Measurements from ENCODE around the gene KIRREL3.
"Not testable (repeated sequence)": the region's sequence is repeated elsewhere in the genome, so short reads cannot be mapped to it uniquely, and the experiment has no call there.

KIRREL3 gene

DNA sequence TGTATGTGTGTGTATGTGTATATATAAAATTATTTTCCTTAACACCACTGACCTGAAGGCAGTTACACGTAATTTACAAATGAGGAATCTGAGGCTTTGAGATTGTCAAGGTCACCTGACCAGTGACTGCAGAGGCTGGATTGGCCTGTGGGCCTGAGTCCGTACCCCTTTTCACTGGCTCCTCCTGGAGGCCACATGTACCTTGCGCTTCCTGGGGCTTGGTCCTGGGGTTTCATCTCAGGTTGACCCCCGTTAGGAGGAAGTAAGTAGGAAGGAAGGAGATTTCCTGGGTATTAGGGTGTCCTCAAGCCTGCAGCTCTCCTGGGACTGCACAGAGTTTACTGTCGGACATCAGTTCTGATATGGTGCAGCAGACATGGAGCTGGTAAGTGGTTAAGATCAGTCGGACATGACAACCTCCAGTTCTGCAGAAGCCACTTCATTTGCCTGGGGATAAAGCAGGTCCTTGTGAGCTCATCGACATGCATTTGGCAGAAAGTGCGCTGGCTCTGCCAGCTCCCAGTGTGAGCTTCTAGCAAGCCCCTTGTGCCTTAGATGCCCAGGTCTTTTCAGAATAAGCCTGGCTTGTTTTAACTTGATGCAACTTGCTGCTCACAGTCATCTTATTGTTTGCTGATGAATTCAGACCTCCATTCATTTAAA, 608.5 kb downstream of the KIRREL3 start:
- DNase-seq = no peak

DNA sequence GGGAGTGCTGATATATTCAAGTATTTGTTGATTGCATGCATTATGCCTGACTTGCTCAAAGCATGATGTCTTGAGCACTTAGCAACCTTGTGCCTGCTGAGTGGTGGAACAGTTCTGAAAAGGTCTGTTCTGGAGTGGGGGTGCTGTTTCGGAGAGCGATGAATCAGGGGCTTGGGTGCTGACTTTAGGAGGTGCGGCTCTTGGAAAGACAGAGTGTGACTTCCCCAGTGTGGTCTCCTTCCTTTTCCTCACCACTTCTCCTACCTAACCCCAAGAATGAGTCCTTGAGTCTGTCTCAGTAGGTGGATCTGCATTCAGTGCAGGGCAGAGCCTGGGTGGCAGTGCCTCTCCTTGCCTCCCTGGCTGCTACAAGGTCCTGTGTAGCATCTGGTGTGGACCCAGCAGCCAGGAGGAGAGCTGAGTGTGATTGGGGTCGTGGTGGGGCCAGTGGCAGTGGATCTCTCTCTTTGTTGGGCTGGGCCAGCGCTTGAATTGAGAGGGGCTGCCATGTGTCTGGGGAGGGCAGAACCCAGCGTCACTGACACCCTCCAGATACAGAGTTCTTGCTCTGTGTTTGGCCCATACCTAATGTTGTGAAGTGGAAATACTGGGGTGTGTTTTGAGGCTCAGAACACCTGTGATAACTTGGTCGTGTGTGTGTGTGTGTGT, 609.1 kb downstream of the KIRREL3 start:
- no peak for DNase-seq

DNA sequence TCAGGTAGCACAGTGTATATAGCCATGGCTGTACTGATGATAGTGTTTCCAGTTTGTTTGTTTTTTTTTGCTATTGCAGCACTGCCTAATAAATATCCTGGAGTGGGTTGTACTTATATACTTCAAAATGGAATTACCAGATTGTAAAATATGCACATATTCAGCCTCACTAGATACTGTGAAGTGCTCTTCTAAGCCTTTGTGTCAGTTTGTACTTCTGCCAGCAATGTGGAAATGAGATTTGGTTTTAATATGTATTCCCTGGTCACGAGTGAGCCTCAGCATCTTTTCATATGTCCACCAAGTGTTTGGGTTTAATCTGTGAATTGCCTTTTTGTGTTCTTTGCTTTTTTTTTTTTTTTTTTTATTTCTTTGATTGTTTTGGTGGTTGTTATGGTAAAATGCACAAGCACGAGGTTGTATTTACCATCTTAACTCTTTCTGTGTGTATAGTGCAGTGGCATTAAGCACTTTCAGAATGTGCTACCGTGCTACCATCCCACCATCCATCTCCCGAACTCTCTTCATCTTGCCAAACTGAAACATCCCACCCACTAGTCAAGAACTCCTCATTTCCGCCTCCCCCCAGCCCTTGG, 610.2 kb downstream of the KIRREL3 start:
- DNase-seq = no peak

DNA sequence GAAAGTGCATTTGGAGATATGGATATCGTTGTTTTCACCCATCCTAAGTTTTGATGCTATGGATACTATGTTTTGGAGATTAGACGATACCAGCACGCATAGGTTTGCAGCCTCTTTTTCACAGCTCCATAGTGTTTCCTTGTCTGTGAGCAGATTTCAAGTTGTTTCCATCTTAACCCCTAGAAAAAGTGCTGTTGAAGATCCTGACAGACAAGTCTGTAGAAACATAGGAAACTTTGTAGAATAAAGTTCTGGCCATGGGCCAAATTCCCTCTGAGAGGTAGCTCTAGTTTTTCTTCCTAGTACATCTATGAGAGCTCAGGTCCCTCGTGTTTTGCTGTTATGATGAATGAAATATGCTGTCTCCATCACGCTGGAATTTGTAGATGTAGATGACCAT, 612.7 kb downstream of the KIRREL3 start:
- no peak for DNase-seq

DNA sequence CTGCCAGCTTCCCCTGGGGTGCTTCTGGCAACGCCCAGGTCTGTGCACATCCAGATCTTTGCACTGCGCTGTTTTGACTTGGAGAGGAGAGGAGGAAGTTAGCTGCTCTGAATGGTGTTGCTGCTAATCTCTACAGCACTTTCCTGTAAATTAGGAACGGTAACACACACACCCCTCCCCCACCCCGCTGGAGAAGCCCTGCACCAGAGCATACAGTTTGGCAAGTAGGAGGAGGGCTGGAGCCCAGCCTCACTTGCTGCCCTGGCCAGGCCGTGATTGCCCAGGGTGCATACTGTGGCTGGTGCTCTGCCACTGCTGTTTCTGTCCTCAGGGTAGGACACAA, 613.9 kb downstream of the KIRREL3 start:
- DNase-seq = not testable (repeated sequence)

DNA sequence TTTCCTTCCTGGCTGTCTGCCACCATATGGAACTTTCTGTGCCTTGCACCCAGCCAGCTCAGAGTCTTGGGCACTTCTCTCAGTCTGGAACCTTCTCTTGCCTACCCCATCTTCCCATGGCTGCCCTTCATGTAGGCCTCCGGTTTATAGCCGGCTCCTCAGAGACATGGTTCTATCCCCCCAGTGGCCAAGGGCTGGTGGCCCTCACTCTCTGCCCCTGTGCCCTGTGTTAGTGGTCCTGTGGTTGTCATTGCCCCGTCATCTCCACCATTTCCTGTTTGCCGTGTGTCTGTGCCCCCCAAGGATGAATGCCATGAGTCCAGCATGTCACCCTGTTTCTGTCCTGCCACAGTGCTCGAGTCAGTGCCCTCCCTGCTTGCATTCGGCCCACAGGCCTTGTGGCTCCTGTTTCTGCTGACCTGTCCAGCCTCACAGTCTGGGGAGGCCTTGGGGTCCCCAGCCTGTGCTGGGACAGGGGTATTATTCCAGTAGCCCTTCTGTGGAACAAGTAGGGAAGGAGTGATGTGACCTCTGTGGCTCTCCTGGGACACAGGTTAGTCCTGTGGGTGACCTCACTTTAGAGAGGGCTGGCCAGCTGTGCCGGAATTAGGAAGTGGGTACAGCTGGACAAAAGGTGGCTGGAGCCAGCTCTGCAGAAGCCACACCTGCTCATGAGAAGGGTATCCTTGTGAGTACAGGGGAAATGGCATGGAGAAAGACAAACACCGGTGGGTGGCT, 614.4 kb downstream of the KIRREL3 start:
- DNase-seq = no peak

DNA sequence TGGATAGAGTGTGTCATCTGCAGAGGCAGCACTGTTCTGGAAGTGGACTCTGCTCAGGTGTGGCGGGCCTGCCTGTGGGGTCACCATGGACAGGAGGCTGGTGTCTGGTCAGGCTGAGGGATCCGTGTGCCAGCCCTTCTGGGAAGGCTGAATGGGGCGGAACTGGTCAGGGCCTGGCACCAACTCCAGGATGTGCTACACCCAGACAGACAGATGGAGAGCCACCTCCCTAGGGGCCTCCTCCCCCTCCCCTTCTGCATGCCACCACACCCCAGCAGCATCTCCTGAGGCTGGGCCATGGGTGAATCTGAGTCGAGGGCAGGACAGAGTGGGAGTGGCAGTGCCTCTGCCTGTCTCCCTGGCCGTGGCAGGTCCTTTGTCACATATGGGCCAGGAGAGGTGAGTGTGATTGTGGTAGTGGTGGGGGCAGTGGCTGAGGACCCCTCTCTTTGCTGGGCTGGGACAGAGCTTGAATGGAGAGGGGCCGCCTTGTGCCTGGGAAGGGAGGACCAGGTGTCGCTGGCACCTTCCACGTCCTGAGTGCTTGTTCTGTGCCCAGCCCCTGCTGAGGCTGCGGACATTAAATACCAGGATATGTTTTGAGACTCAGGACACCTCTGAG, 616.0 kb downstream of the KIRREL3 start:
- DNase-seq = no peak

DNA sequence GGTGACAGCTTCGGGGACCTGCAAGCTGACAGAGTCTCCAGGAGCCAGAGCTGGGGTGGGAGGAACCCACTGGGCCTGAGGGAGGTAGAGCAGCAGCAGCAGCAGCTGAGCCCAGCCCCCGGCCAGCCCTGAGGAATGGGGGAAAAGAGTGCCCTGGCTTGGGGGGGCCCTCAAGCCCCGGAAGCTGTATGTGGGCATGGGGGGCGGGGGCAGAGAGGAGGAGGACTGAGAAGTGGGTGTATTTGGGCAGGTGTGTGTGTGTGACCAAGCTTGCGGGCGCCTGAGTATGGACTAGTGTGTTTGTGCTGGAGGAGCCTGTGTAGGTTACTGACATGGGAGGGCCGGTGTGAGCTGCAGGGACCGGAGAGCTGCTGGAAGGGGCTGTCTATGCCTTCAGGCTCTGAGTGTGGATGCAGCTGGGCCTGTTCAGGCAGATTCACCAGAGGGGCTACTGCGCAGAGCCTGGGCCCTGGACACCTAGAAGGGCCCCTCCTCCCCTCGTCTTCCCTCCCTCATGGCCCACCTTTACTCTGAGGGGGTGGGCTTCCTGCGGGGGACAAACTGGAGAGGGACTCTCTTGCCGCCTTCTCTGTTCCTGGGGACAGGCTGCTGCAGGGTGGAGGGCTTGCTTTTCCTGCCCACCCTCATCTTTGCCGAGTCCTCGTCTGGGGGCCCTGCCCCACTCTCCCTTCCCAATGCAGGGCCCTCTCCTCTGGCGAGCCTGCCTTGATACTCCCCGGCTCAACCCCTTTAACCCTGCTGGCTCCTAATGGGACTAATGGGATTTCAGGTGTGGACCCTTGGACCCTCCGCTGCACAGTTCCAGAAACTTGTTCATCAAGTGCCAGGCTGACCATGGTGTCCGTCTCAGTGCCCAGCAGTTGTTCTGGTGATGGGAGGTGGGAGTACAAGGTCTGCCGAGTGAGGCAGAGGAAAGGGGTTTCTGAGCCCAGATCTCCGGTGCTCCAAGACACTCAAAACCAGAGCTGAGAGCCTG, 616.9 kb downstream of the KIRREL3 start:
- no peak for DNase-seq

DNA sequence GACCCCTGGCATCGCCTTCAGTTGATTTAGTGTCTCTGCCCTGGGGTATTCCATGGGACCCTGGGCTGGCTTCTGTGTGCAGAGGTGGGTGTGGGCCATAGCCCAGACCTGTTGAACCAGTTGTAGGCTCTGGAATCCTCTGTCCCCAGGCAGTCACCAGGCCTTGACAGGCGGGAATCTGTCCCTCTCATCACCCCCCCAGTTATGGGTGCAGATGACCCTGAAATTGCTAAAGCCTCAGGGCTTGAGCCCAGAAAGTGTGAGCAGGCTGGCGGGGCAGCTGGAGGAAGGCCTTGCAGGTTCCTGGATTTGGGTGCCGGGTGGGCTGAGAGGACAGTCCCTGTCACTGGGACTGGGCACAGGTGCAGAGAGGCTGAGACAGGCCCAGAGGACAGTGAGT, 617.9 kb downstream of the KIRREL3 start:
- not testable (repeated sequence) for DNase-seq

DNA sequence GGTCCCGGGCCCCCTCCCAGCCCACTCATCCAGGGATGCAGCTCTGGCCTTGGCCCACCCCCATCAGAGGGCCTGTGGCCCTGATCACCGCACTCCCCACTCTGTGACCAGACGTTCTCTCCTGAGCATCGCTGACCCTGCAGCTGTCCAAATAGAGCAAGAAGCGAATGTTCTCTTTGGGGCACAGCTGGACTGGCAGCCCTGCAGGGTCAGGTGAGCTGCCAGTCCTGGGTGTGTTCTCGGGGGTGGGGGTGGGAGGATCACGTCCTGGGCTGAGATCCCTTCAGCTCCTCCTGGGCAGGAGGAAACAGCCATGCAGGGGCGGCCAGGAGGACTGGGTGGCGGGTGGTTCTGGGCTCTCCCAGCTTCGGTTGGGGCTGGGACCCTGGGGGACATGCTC, 618.6 kb downstream of the KIRREL3 start:
- DNase-seq = not testable (repeated sequence)

DNA sequence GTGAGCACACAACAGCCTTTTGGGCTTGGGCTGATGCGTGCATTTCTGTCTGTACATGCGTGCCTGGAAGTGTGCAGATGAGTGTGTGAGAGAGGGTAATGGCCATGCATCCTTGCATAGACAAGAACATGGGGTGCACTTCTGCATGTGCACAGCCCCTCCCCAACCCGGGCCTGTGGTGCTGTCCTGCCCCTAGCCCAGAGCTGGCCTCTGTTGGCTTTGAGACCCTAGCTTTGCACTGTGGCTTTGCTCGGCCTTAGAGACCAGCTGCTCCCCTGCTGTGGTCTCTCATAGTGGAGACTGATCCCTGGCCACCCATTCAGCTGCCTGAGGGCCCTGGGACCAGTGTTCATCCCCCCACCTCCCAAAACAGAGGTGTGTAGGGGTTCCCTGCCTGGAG, 619.7 kb downstream of the KIRREL3 start:
- DNase-seq = no peak

DNA sequence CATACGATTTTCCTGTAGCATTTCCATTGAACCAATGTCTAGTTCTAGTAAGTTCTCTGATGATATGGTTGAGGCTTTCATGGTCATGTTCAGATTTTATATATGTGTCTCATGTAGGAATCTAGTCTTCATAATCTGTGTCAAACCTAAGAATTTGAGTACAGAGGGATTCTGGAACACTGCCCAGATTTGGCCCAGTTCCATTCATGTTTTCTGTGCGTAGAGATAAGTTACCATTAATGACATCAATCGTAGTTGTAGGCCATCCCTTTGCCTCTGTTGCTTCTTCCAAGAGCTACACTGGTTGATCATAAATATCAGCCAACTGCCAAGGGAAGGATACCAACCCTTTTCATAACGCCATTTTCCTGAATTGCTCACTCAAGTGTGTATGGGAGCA, 621.8 kb downstream of the KIRREL3 start:
- no peak for DNase-seq

DNA sequence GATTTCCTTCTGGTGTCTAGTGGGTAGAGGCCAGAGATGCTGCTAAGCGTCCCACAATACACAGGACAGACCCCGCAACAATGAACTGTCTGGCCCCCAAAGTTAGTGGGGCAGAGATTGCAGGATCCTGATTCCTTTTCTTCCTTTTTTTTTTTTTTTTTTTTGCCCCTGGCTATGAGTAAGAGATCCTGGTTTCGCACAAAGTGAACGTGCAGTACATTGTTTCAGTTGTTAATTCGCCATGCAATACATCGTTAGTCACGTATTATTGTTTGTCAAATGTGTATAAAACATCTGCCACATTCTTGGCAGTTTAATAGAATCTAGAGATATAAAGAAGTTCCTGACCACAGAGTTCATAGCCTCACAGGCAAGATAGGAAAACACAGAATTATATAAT, 624.8 kb downstream of the KIRREL3 start:
- peak; percentile 27 for DNase-seq

DNA sequence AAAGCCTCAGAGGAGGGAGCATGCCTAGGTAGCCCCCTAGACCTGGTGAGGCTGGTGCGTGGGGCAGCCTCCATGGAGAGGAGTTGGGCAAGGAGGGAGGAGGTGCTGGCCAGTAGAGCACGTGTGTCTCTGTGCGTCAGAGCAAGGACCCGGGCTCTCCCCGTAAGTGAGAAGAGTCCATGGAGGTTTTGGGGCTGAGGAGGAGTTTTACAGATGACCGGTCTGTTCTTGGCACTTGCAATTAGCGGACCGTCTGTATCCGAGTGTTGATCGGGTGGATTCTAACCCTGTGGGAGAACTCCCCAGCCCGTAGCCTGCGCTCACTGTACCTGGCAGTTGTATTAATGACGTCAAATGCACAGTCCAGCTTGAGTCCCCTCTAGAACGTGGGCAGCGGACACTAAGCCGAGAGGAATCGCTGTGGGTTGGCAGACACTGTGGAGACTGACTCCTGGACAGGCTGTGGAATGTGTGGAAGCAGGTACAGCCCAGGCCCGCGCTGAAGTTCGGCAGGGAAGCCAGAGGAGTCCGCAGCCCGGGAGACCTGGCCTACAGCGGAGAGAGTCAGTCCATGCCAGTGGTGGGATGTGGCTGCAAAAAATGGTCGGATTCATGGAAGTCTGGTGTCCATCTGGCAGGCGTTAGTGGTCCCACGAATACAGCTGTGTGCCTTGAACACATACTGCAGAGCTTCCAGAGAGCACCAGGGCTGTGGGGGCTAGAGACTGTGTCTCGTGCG, 625.8 kb downstream of the KIRREL3 start:
- not testable (repeated sequence) for DNase-seq

DNA sequence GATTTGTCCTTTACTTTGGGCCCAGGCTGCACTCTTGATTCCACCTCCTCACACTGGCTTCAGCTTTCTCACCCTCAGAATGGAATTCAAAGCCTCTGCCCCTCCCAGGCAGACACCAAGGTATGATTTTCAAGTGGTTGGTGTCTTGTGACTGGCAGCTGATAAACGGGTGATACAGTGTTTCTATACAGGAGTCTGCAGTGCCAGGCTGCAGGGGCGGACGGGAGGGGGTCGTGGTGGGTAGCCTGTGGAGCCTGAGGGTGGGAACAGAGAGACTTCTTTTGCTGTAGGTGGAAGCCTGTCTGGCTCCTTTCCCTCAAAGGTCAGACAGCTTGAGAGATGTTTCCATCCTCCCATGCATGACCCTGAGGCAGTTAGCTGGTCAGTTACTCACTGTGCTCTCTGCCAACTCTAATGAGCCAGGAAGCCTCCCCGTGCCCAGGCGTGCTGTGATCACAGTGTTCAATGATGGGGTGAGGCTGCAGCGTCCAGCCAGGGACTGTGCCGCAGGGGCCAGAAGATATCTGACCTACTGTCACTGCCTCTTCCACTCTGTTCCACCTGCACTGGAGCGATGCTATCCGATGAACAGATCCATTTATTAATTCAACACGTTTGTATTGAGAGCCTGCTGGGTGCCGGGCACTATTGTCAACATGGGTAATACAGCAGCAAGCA, 627.0 kb downstream of the KIRREL3 start:
- not testable (repeated sequence) for DNase-seq
